PFSK-1 (cell line): ENCODE data around the gene XRCC4.

ENCODE experiments used
- POLR2AphosphoS5 ChIP-seq: IDR thresholded peaks from 2 replicates; pipeline ENCODE4 v1.6.1; 2012; ENCODE audit warnings: low read depth, mild to moderate bottlenecking, control low read depth, low read length, moderate library complexity
- SIN3A ChIP-seq: IDR thresholded peaks from 2 replicates; pipeline ENCODE4 v1.6.1; 2012; ENCODE audit warnings: mild to moderate bottlenecking, low read length, moderate library complexity, borderline replicate concordance; ENCODE audit not compliant: insufficient read depth
- TAF1 ChIP-seq: IDR thresholded peaks from 2 replicates; pipeline ENCODE4 v1.6.1; 2012; ENCODE audit warnings: low read length, control low read depth, borderline replicate concordance; ENCODE audit not compliant: insufficient read depth
- TF ChIP-seq, protein P1 (sequence below), 2 experiments: IDR thresholded peaks; 2 replicates each; pipeline versions ENCODE4 v1.6.1 to v1.8.0; 2011 to 2012; ENCODE audit warnings: low read depth in 2 of 2, low read length in 2 of 2, control low read depth in 1 of 2, inconsistent platforms in 1 of 2, mild to moderate bottlenecking in 1 of 2, moderate library complexity in 1 of 2; ENCODE audit not compliant: insufficient read depth in 1 of 2

GRCh38 chr5:83376461-83376860, 299.1 kb downstream of the XRCC4 start:
- no peak for TF ChIP-seq POLR2AphosphoS5
- no peak for TF ChIP-seq SIN3A
- TF ChIP-seq, protein P1, sequence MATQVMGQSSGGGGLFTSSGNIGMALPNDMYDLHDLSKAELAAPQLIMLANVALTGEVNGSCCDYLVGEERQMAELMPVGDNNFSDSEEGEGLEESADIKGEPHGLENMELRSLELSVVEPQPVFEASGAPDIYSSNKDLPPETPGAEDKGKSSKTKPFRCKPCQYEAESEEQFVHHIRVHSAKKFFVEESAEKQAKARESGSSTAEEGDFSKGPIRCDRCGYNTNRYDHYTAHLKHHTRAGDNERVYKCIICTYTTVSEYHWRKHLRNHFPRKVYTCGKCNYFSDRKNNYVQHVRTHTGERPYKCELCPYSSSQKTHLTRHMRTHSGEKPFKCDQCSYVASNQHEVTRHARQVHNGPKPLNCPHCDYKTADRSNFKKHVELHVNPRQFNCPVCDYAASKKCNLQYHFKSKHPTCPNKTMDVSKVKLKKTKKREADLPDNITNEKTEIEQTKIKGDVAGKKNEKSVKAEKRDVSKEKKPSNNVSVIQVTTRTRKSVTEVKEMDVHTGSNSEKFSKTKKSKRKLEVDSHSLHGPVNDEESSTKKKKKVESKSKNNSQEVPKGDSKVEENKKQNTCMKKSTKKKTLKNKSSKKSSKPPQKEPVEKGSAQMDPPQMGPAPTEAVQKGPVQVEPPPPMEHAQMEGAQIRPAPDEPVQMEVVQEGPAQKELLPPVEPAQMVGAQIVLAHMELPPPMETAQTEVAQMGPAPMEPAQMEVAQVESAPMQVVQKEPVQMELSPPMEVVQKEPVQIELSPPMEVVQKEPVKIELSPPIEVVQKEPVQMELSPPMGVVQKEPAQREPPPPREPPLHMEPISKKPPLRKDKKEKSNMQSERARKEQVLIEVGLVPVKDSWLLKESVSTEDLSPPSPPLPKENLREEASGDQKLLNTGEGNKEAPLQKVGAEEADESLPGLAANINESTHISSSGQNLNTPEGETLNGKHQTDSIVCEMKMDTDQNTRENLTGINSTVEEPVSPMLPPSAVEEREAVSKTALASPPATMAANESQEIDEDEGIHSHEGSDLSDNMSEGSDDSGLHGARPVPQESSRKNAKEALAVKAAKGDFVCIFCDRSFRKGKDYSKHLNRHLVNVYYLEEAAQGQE (IDR thresholded peaks at IDR 0.05; ENCODE audit: insufficient read depth in 1 of 2, low read depth in 2 of 2, low read length in 2 of 2) = no peak
- no peak for TF ChIP-seq TAF1
